CD14-positive monocyte (primary cell): ENCODE measurements around the gene SPTBN1. TPM values are rescaled to one million over a fixed set of nuclear protein-coding genes. Genes with fewer than 3 reads are reported as not detected.

ENCODE experiments used
- DNase-seq, 3 donors: peaks; one replicate each; pipeline ENCODE4 v3.0.0-alpha.2; 2011 to 2022
- H2AFZ ChIP-seq: 2 replicates; pipeline ENCODE4 v1.6.0; 2012; ENCODE audit warnings: mild to moderate bottlenecking, low read depth, low read length, inconsistent platforms; ENCODE audit not compliant: insufficient read depth, poor library complexity, severe bottlenecking
- H3K27ac ChIP-seq, 2 donors: 1 replicate in 1 of 2; 2 replicates in 1 of 2; pipeline ENCODE4 v1.5.1; 2012 to 2013; ENCODE audit warnings: low read length in 2 of 2, control low read depth in 1 of 2, inconsistent platforms in 1 of 2, low read depth in 1 of 2, mild to moderate bottlenecking in 1 of 2
- H3K27me3 ChIP-seq, 2 donors: one replicate each; pipeline versions ENCODE4 v1.6.0 to v1.6.1; 2011 to 2013; ENCODE audit warnings: low read length in 2 of 2; ENCODE audit not compliant: control insufficient read depth in 2 of 2, insufficient read depth in 2 of 2
- H3K36me3 ChIP-seq, 2 donors: replicated peaks in 1 of 2; 1 replicate in 1 of 2; 2 replicates in 1 of 2; pipeline versions ENCODE4 v1.5.1 to v1.6.1; 2012 to 2013; ENCODE audit warnings: low read length in 2 of 2, control low read depth in 1 of 2, inconsistent platforms in 1 of 2, mild to moderate bottlenecking in 1 of 2; ENCODE audit not compliant: insufficient read depth in 2 of 2, control insufficient read depth in 1 of 2
- H3K4me1 ChIP-seq, 2 donors: 1 replicate in 1 of 2; 2 replicates in 1 of 2; pipeline versions ENCODE4 v1.5.1 to v1.6.1; 2012 to 2013; ENCODE audit warnings: low read length in 2 of 2, control low read depth in 1 of 2, inconsistent platforms in 1 of 2, mild to moderate bottlenecking in 1 of 2, moderate library complexity in 1 of 2; ENCODE audit not compliant: insufficient read depth in 2 of 2, control insufficient read depth in 1 of 2
- H3K4me2 ChIP-seq: replicated peaks from 2 replicates; pipeline ENCODE3; 2012; ENCODE audit warnings: low read length, moderate library complexity, mild to moderate bottlenecking; ENCODE audit not compliant: poor library complexity, severe bottlenecking; ENCODE audit errors: extremely low read depth
- H3K4me3 ChIP-seq, 3 experiments: fragments of 200-600 bp in 1 of 3; sonication (generic) in 1 of 3; replicated peaks in 1 of 3; 1 replicate in 2 of 3; 2 replicates in 1 of 3; pipeline ENCODE4 v1.5.1; 2011 to 2013; ENCODE audit warnings: low read length in 3 of 3, mild to moderate bottlenecking in 3 of 3, control low read depth in 2 of 3, low read depth in 2 of 3, inconsistent platforms in 1 of 3, moderate library complexity in 1 of 3
- H3K79me2 ChIP-seq: 2 replicates; pipeline ENCODE4 v1.6.0; 2012; ENCODE audit warnings: mild to moderate bottlenecking, control low read depth, inconsistent platforms, low read length, moderate library complexity; ENCODE audit not compliant: insufficient read depth
- H3K9ac ChIP-seq: 2 replicates; pipeline ENCODE4 v1.6.0; 2017; ENCODE audit warnings: low read length, mild to moderate bottlenecking; ENCODE audit not compliant: insufficient read depth, poor library complexity, severe bottlenecking
- H3K9me3 ChIP-seq, 2 donors: replicated peaks in 1 of 2; 1 replicate in 1 of 2; 2 replicates in 1 of 2; pipeline versions ENCODE4 v1.5.1 to v1.6.1; 2012 to 2013; ENCODE audit warnings: low read length in 2 of 2, control low read depth in 1 of 2; ENCODE audit not compliant: control insufficient read depth in 1 of 2, insufficient read depth in 1 of 2
- H4K20me1 ChIP-seq: 2 replicates; pipeline ENCODE4 v1.6.0; 2012; ENCODE audit warnings: mild to moderate bottlenecking, low read length, control low read depth, moderate library complexity; ENCODE audit not compliant: insufficient read depth
- H3K27ac Mint-ChIP-seq, 7 donors: one replicate each; pipeline ENCODE4 v1.8.0; 2020; ENCODE audit warnings: mild to moderate bottlenecking in 7 of 7, mixed read lengths in 7 of 7, moderate library complexity in 6 of 7, inconsistent platforms in 2 of 7
- H3K27me3 Mint-ChIP-seq, 3 donors: one replicate each; pipeline ENCODE4 v1.8.0; 2021 to 2022; ENCODE audit warnings: low read depth in 3 of 3, mild to moderate bottlenecking in 3 of 3, mixed read lengths in 3 of 3, moderate library complexity in 3 of 3, inconsistent platforms in 1 of 3
- H3K36me3 Mint-ChIP-seq, 2 donors: one replicate each; pipeline ENCODE4 v1.8.0; 2020; ENCODE audit warnings: mixed read lengths in 2 of 2, inconsistent platforms in 1 of 2, mild to moderate bottlenecking in 1 of 2
- H3K4me1 Mint-ChIP-seq: one replicate; pipeline ENCODE4 v1.8.0; 2020; ENCODE audit warnings: mild to moderate bottlenecking, mixed read lengths
- H3K4me3 Mint-ChIP-seq, 2 donors: one replicate each; pipeline ENCODE4 v1.8.0; 2020; ENCODE audit warnings: mild to moderate bottlenecking in 2 of 2, mixed read lengths in 2 of 2, moderate library complexity in 1 of 2
- H3K9me3 Mint-ChIP-seq, 7 donors: one replicate each; pipeline ENCODE4 v1.8.0; 2020 to 2022; ENCODE audit warnings: mixed read lengths in 7 of 7, mild to moderate bottlenecking in 6 of 7, moderate library complexity in 6 of 7, inconsistent platforms in 2 of 7
- CTCF ChIP-seq: fragments of 200-600 bp; IDR thresholded peaks from one replicate; pipeline ENCODE4 v1.8.0; 2022; ENCODE audit warnings: antibody characterized with exemption, mild to moderate bottlenecking
- WGBS: methylation state at CpG from one replicate; pipeline ENCODE4 v1.1.5; 2013; ENCODE audit warnings: missing lambda C conversion rate; ENCODE audit not compliant: insufficient coverage; 5-methylcytosine and 5-hydroxymethylcytosine counted together
- intact Hi-C, 2 donors: fragments of 100-400 bp; cut with micrococcal nuclease; formaldehyde crosslinking; loops; one replicate each; pipeline versions ENCODE4 v1.15.0 to v1.15.1; 2023
- polyA plus RNA-seq, 3 donors: library from polyadenylated mRNA; depleted of rRNA in 1 of 3; unstranded in 2 of 3; stranded (reverse) in 1 of 3; fragments of 300-500 nt in 2 of 3; fragments of >200 nt in 1 of 3; fragmentation: Illumina TruSeq in 2 of 3; gene quantifications; 1 replicate in 2 of 3; 2 replicates in 1 of 3; pipeline ENCODE4 v1.2.3, GENCODE V29; 2012 to 2021

Gene SPTBN1
- polyA plus RNA-seq, 3 donors: 0.79 to 2.8 (median 1.7) TPM

- intact Hi-C loops: no loop called here
- H3K4me1 Mint-ChIP-seq: peaks cover 15% of the 10 kb centered on the region
- H4K20me1 ChIP-seq: no peaks in the 10 kb centered on the region
- H3K27me3 Mint-ChIP-seq: peaks cover 0 to 1% (median 1%) of the 10 kb centered on the region in 3 donors
- H3K36me3 ChIP-seq: no peaks in the 10 kb centered on the region
- TF ChIP-seq CTCF: no peak
- no CpG with 5 or more reads among the region's 4 CpGs for WGBS
- no peaks in the 10 kb centered on the region for H3K27me3 ChIP-seq
- H3K79me2 ChIP-seq: no peaks in the 10 kb centered on the region
- H3K4me3 ChIP-seq: no peak overlapping the region
- no peaks in the 10 kb centered on the region for H3K36me3 Mint-ChIP-seq
- H3K9me3 ChIP-seq: no peaks in the 10 kb centered on the region
- no peak overlapping the region for H3K4me2 ChIP-seq
- H3K9me3 Mint-ChIP-seq: peaks cover 0 to 7% (median 0%) of the 10 kb centered on the region in 7 donors
- H3K9ac ChIP-seq: no peak overlapping the region
- H3K27ac Mint-ChIP-seq: no peak overlapping the region
- H3K27ac ChIP-seq: no peak overlapping the region
- DNase-seq: no peak
- peaks cover 9% of the 10 kb centered on the region in 2 donors for H3K4me1 ChIP-seq
- no peak overlapping the region for H3K4me3 Mint-ChIP-seq
- no peak overlapping the region for H2AFZ ChIP-seq
Observed at GRCh38 chr2:54432251-54433015, 23.7 kb upstream of the SPTBN1 start.

GRCh38 chr2:54434229-54434628, 21.9 kb upstream of the SPTBN1 start:
- peaks cover 15% of the 10 kb centered on the region for H3K4me1 Mint-ChIP-seq
- Histone ChIP-seq H3K9ac (no peak overlapping the region), H3K4me3 (no peak overlapping the region), H3K9me3 (no peaks in the 10 kb centered on the region), H3K79me2 (no peaks in the 10 kb centered on the region), H2AFZ (no peak overlapping the region), H3K36me3 (no peaks in the 10 kb centered on the region), H3K4me2 (no peak overlapping the region), H4K20me1 (no peaks in the 10 kb centered on the region), H3K4me1 (peaks cover 9% of the 10 kb centered on the region in 2 donors), H3K27ac (no peak overlapping the region), H3K27me3 (no peaks in the 10 kb centered on the region)
- no peak overlapping the region for H3K27ac Mint-ChIP-seq
- WGBS: 97% methylated on average over 4 of the region's 4 CpGs
- intact Hi-C loops: no loop called here
- H3K4me3 Mint-ChIP-seq: no peak overlapping the region
- DNase-seq: no peak
- TF ChIP-seq CTCF: no peak
- H3K9me3 Mint-ChIP-seq: peaks cover 0 to 7% (median 0%) of the 10 kb centered on the region in 7 donors
- H3K36me3 Mint-ChIP-seq: no peaks in the 10 kb centered on the region
- H3K27me3 Mint-ChIP-seq: peaks cover 0 to 1% (median 0%) of the 10 kb centered on the region in 3 donors
